Smooth muscle cell (in vitro differentiated cells): ENCODE results near the gene SCAMP5. TPM values are rescaled to one million over a fixed set of nuclear protein-coding genes. Genes with fewer than 3 reads are reported as not detected.

Experiments used
- DNase-seq: peaks from one replicate; lab custom pipeline; 2025; ENCODE audit not compliant: unreplicated experiment; lab: John Stamatoyannopoulos, UW
- H2AFZ ChIP-seq: fragments of 200-600 bp; sonication (generic); 2 replicates; pipeline ENCODE4 v1.6.0; 2016; ENCODE audit warnings: antibody characterized with exemption, low read depth, mild to moderate bottlenecking
- H3F3A ChIP-seq: fragments of 200-600 bp; sonication (generic); 2 replicates; pipeline ENCODE4 v1.6.0; 2017; ENCODE audit warnings: antibody characterized with exemption, low read depth
- H3K27ac ChIP-seq: fragments of 200-600 bp; sonication (generic); 2 replicates; pipeline ENCODE4 v1.5.1; 2016; ENCODE audit warnings: low read depth, mild to moderate bottlenecking
- H3K27me3 ChIP-seq: fragments of 200-600 bp; sonication (generic); 2 replicates; pipeline ENCODE4 v1.6.1; 2016; ENCODE audit warnings: low read depth, mild to moderate bottlenecking
- H3K36me3 ChIP-seq: fragments of 200-600 bp; sonication (generic); 2 replicates; pipeline ENCODE4 v1.5.1; 2016; ENCODE audit warnings: low read depth
- H3K4me1 ChIP-seq: fragments of 200-600 bp; sonication (generic); 2 replicates; pipeline ENCODE4 v1.5.1; 2016; ENCODE audit warnings: low read depth
- H3K4me2 ChIP-seq: fragments of 200-600 bp; sonication (generic); 2 replicates; pipeline ENCODE4 v1.6.0; 2016; ENCODE audit warnings: mild to moderate bottlenecking
- H3K4me3 ChIP-seq: fragments of 200-600 bp; sonication (generic); 2 replicates; pipeline ENCODE4 v1.5.1; 2016; ENCODE audit warnings: mild to moderate bottlenecking
- H3K79me2 ChIP-seq: fragments of 200-600 bp; sonication (generic); 2 replicates; pipeline ENCODE4 v1.6.0; 2016; ENCODE audit warnings: low read depth, mild to moderate bottlenecking
- H3K9ac ChIP-seq: fragments of 200-600 bp; sonication (generic); 2 replicates; pipeline ENCODE4 v1.6.0; 2016; ENCODE audit warnings: low read depth
- H3K9me3 ChIP-seq: fragments of 200-600 bp; sonication (generic); replicated peaks from 2 replicates; pipeline ENCODE4 v1.5.1; 2016; ENCODE audit warnings: low read depth
- H4K20me1 ChIP-seq: fragments of 200-600 bp; sonication (generic); 2 replicates; pipeline ENCODE4 v1.6.0; 2016; ENCODE audit warnings: low read depth
- WGBS: methylation state at CpG from one replicate; pipeline ENCODE4 v1.1.7; 2016; ENCODE audit warnings: low lambda C conversion rate; 5-methylcytosine and 5-hydroxymethylcytosine counted together
- polyA plus RNA-seq: library from polyadenylated mRNA; unstranded; fragments of >200 nt; fragmentation: Nextera tagmentation; extraction: Ambion mirVana; gene quantifications from 2 replicates; pipeline ENCODE4 v1.2.1, GENCODE V29; 2016
- total RNA-seq: library from RNA; depleted of rRNA; stranded (reverse); fragments of >200 nt; gene quantifications from 2 replicates; pipeline ENCODE4 v1.2.3, GENCODE V29; 2014
- TF ChIP-seq, protein P1 (sequence below): fragments of 200-600 bp; sonication (generic); IDR thresholded peaks from 2 replicates; pipeline ENCODE4 v1.5.1; 2017; ENCODE audit warnings: borderline replicate concordance, mild to moderate bottlenecking, antibody characterized with exemption; ENCODE audit not compliant: insufficient read depth, poor library complexity, severe bottlenecking

Gene SCAMP5
- total and polyA plus RNA-seq, 2 experiments from 2014 or later, result 6.6 to 18.1 TPM

GRCh38 chr15:75028991-75029377 is 33.6 kb downstream of the SCAMP5 start:
- Histone ChIP-seq H3K27me3 (no peaks in the 10 kb centered on the region), H3K9ac (no peak overlapping the region), H3K27ac (no peak overlapping the region), H3K4me3 (no peak overlapping the region), H3K4me1 (peaks cover 6% of the 10 kb centered on the region), H3F3A (no peaks in the 10 kb centered on the region), H3K79me2 (peaks cover 13% of the 10 kb centered on the region), H3K4me2 (no peak overlapping the region), H4K20me1 (no peaks in the 10 kb centered on the region), H3K36me3 (no peaks in the 10 kb centered on the region), H3K9me3 (no peaks in the 10 kb centered on the region), H2AFZ (no peak overlapping the region)
- WGBS, result 75% methylated on average over 4 of the region's 4 CpGs
- no peak for DNase-seq
- TF ChIP-seq, protein P1, sequence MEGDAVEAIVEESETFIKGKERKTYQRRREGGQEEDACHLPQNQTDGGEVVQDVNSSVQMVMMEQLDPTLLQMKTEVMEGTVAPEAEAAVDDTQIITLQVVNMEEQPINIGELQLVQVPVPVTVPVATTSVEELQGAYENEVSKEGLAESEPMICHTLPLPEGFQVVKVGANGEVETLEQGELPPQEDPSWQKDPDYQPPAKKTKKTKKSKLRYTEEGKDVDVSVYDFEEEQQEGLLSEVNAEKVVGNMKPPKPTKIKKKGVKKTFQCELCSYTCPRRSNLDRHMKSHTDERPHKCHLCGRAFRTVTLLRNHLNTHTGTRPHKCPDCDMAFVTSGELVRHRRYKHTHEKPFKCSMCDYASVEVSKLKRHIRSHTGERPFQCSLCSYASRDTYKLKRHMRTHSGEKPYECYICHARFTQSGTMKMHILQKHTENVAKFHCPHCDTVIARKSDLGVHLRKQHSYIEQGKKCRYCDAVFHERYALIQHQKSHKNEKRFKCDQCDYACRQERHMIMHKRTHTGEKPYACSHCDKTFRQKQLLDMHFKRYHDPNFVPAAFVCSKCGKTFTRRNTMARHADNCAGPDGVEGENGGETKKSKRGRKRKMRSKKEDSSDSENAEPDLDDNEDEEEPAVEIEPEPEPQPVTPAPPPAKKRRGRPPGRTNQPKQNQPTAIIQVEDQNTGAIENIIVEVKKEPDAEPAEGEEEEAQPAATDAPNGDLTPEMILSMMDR, result no peak

GRCh38 chr15:75029378-75030022 is 34.1 kb downstream of the SCAMP5 start:
- WGBS, result 23% methylated on average over 12 of the region's 12 CpGs
- no peaks in the 10 kb centered on the region for H3K27me3 ChIP-seq
- H3K4me3 ChIP-seq, result no peak overlapping the region
- H3K79me2 ChIP-seq, result peaks cover 7% of the 10 kb centered on the region
- no peaks in the 10 kb centered on the region for H3K36me3 ChIP-seq
- H2AFZ ChIP-seq, result peak overlapping the region; percentile 52
- TF ChIP-seq, protein P1, result peak; percentile 90
- H3F3A ChIP-seq, result no peaks in the 10 kb centered on the region
- no peaks in the 10 kb centered on the region for H3K9me3 ChIP-seq
- peak; percentile 84 for DNase-seq
- H4K20me1 ChIP-seq, result no peaks in the 10 kb centered on the region
- no peak overlapping the region for H3K9ac ChIP-seq
- no peak overlapping the region for H3K27ac ChIP-seq
- peaks cover 6% of the 10 kb centered on the region for H3K4me1 ChIP-seq
- peak overlapping the region; percentile 72 for H3K4me2 ChIP-seq

DNA sequence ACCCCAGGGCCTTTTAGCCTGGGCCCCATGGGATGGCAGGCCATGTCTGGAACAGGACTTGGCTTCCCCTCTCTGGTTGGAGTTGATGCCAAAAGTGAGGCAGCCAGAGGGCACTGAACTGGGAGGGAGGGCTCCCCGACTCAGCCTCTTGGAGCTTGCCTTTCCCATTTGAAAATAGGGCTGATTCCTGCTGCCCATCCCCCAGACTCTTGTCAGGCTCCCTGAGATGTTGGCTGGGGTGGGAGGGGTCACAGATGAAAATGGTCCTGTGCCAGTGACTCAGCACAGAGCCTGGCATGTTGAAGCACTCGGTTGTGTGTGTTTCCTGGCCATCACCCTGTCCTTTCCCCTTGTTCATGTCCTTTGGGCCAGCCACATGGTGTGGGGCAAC is 34.7 kb downstream of the SCAMP5 start:
- peak overlapping the region; percentile 72 for H3K4me2 ChIP-seq
- H3K4me3 ChIP-seq, result no peak overlapping the region
- no peaks in the 10 kb centered on the region for H3K27me3 ChIP-seq
- no peaks in the 10 kb centered on the region for H3F3A ChIP-seq
- 60% methylated on average over 2 of the region's 2 CpGs for WGBS
- H3K79me2 ChIP-seq, result peaks cover 2% of the 10 kb centered on the region
- no peak overlapping the region for H3K27ac ChIP-seq
- H3K9me3 ChIP-seq, result no peaks in the 10 kb centered on the region
- H4K20me1 ChIP-seq, result no peaks in the 10 kb centered on the region
- no peak overlapping the region for H3K9ac ChIP-seq
- TF ChIP-seq, protein P1, result no peak
- no peak overlapping the region for H2AFZ ChIP-seq
- peak; percentile 37 for DNase-seq
- H3K36me3 ChIP-seq, result no peaks in the 10 kb centered on the region
- H3K4me1 ChIP-seq, result peaks cover 6% of the 10 kb centered on the region

GRCh38 chr15:75030424-75030823 is 35.1 kb downstream of the SCAMP5 start:
- Histone ChIP-seq H3F3A (no peaks in the 10 kb centered on the region), H2AFZ (no peak overlapping the region), H3K36me3 (no peaks in the 10 kb centered on the region), H3K79me2 (no peaks in the 10 kb centered on the region), H3K4me1 (peaks cover 6% of the 10 kb centered on the region), H3K9ac (no peak overlapping the region), H3K27ac (no peak overlapping the region), H3K4me2 (no peak overlapping the region), H4K20me1 (no peaks in the 10 kb centered on the region), H3K4me3 (no peak overlapping the region), H3K9me3 (no peaks in the 10 kb centered on the region), H3K27me3 (no peaks in the 10 kb centered on the region)
- 87% methylated on average over 4 of the region's 4 CpGs for WGBS
- TF ChIP-seq, protein P1, result no peak
- DNase-seq, result no peak
